HG03039 (cell line): ENCODE measurements around the gene RPP14.
"Not testable (repeated sequence)": the region's sequence is repeated elsewhere in the genome, so short reads cannot be mapped to it uniquely, and the experiment has no call there.

Experiments used
- ATAC-seq: cut with Tn5 transposase; IDR thresholded peaks from one replicate; pipeline ENCODE4 v1.9.1; 2021; ENCODE audit warnings: mild to moderate bottlenecking, moderate library complexity; ENCODE audit not compliant: unreplicated experiment

RPP14 gene

DNA sequence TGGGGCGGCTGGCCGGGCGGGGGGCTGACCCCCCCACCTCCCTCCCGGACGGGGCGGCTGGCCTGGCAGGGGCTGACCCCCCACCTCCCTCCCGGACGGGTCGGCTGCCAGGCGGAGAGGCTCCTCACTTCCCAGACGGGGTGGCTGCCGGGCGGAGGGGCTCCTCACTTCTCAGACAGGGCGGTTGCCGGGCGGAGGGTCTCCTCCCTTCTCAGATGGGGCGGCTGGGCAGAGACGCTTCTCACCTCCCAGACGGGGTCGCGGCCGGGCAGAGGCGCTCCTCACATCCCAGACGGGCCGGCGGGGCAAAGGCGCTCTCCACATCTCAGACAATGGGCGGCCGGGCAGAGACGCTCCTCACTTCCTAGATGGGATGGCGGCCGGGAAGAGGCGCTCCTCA, 15.6 kb upstream of the RPP14 start:
- not testable (repeated sequence) for ATAC-seq

GRCh38 chr3:58291671-58292338, 14.2 kb upstream of the RPP14 start:
- no peak for ATAC-seq

GRCh38 chr3:58292866-58293265, 13.2 kb upstream of the RPP14 start:
- no peak for ATAC-seq

DNA sequence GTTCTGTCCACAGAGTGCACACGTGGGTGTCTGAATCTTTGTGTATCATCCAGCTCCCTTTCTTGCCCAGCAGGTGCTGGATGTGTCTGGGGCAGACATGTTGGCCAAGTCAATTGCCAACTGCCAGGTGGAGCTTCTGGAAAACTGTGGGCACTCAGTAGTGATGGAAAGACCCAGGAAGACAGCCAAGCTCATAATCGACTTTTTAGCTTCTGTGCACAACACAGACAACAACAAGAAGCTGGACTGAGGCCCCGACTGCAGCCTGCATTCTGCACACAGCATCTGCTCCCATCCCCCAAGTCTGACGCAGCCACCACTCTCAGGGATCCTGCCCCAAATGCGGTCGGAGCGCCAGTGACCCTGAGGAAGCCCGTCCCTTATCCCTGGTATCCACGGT, 12.5 kb upstream of the RPP14 start:
- ATAC-seq, result no peak

GRCh38 chr3:58296269-58296668, 9.8 kb upstream of the RPP14 start:
- no peak for ATAC-seq

DNA sequence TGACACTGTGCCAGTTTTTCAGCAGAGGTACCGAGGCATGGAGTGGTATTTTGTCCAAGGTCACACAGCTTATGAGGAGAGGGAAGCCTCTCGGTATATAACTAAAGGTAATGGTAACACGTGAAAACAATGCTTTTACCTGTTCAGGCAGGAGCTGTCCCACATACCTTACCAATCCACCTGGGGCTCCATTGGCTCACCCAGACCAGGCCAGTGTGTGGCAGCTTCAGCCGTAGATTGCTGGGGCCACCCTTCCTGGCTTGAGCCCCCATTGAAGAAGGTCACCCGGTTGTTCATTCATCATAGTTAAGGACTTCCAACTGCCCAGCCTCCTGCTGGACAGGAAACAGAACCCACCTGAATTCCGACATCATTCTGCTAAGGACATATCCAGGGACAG, 9.2 kb upstream of the RPP14 start:
- ATAC-seq, result no peak

DNA sequence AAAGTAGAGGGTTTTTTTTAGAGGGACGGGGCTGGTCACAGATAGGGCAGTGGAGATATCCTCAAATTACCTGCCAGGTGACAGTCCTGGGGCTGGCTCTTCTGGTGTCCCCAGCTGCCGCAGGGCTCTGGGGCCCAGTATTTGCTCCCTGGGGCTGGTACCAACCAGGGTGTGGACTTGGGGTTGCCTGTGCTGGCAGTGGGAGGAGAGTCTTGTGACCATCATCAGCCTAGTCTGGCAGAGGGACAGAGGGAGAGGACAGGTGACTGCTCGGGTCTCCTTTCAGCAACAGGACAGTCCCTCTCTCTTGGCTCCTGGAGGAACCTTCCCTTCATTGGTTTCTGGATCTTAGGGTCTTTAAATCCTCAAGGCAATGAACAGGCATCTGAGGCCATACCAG, 7.9 kb upstream of the RPP14 start:
- no peak for ATAC-seq

DNA sequence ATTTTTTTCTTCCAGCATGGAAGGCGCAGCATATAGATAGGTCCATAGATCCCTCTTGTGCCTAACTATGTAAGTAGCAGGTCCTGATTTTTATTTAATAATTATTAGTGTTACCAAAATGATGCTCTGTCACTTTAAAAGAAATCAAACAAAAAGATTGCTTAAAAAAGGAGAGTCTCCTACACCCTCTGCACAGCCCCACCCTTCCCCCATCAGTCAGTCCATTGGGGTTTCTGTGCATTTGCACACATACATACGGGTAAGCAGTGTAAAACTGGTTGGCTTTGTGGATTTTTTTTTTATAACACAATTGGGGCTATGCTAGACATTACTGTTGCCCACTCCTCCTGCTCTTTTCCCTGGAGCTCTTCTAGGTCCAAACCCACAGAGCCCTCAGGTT, 7.0 kb upstream of the RPP14 start:
- no peak for ATAC-seq

DNA sequence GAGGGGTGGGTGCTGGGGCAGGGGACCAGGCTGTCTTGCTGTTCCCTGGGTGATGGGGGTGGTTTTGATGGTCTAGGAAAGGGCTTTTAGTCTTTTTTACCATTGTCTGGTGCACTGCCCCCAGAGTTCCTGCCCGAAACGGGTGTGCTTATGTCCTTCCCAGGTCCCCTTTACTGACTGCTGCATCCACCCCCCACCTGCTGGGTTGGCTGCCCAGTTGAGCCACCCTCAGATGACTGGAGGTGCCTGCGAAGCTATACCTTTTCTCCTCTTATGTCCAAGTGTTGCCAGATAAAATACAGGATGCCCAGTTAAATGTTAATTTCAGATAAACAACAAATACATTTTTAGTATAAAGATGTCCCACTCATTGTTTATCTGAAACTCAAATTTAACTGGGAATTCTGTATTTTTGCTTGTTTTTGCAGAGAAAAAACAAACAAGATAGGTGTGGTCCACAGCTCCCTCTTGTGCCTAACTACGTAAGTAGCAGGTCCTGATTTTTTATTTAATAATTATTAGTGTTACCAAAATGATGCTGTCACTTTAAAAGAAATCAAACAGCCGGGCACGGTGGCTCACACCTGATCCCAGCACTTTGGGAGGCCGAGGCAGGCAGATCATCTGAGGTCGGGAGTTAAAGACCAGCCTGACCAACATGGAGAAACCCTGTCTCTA, 6.1 kb upstream of the RPP14 start:
- no peak for ATAC-seq

GRCh38 chr3:58307639-58308215, 1.7 kb downstream of the RPP14 start:
- ATAC-seq, result no peak

- ATAC-seq, result no peak
These were observed 2.7 kb downstream of the RPP14 start for GRCh38 chr3:58308728-58309127.

GRCh38 chr3:58317811-58318210, 11.8 kb downstream of the RPP14 start:
- no peak for ATAC-seq

DNA sequence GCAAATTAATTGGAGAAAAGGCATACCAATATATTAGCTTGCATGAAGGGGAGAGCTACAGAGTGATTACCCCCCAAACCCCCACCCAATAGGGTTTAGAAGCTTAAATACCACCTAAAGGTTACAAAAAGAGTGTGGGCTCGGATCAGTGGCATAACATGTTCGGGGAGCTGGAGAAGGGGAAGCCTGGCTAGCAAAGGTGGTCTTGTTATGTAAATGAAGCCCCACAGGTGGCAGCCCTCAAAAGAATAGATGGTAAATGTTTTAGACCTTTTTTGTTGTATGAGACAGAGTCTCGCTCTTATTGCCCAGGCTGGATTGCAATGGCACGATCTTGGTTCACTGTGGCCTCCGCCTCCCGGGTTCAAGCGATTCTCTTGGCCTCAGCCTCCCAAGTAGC, 15.7 kb downstream of the RPP14 start:
- ATAC-seq, result no peak

DNA sequence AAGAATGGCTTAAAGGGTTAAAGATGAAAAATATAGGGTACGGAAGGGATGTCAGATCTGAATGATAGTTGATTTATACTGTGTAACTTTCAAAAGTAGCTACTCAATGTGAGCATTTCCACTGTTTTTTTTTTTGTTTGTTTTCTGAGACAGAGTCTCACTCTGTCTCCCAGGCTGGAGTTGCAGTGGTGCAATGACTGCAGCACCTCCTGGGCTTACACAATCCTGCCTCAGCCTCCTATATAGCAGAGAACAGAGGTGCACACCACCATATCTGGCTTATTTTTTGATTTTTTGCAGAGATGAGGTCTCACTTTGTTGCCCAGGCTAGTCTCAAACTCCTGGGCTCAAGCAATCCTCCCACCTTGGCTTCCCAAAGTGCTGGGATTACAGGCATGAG, 16.7 kb downstream of the RPP14 start:
- ATAC-seq, result no peak

DNA sequence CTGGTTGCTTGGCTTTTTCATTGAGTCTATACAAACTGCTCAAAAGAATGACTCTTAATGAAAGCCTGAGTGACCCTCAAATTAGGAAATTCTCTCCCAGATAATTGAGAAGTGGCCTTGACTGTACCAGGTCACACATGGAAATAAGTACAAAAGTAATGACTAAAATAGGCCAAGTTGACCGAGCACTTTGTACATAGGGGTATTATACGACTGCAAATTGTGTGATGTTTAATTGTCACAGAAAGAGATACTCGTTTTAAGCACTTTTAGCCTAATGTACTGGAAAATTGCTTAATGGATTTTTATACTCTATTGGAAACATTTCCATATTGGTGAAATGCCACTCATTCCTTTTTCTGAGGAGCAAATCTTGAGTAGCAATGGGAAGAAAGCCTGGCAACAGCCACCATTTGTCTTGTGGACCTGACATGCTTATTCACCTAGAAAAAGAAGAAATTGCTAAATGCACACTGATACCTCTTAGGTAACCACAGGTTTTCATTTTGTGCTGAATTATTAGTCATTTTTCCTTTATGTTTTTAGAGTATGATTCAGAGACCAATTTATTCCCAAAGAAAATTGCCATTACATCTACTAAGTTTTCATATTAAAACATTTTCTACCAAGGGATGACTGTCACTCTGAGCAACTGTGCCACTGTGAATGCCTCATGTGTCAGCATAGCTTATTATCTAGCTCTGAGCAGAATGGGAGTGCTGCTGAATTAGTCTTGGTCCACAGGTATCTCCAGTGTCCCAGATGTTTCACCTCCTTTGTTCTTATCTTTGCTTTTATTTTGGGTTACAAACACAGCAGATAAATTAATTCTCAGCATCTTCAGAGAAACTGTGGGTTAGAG, 17.7 kb downstream of the RPP14 start:
- ATAC-seq, result no peak

DNA sequence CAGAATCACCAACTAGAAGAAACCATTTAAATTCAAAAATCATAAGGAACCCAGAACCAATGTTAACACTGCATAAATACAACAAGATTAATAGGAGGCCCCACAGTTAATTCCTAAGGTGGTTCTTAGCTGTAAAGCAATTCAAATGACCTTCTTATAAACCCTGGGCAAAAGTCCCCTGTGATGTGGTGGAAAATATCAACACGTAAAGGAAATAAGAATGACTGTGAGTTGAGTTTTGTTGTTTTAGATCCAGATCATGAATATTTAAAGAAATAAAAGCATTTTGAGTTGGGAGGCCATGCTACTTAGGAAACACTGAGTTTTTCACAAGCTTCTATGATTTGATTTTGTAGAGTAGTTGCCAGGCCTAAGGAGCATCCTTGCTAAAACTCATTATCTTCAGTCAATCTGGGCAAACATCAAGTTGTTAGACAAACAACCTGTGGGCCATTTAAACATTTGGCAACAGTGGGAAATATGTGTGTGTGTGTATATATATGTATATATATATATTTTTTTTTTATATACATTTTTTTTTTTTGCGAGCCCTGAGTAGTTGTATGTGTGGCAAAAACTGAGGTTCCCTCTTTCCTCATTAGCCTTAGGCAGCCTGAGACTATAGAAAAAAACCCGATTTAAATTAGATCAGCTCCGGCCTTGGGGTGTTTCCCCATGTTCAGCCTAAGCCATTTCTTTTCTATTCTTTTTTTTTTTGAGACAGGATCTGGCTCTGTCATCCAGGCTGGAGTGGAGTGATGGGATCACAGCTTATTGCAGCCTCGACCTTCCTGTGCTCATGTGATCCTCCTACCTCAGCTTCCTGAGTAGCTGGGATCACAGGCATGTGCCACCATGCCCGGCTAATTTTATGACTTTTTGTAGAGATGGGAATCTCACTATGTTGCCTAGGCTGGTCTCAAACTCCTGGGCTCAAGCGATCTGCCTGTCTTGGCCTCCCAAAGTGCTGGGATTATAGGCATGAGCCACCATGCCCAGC, 18.6 kb downstream of the RPP14 start:
- ATAC-seq, result no peak

- ATAC-seq, result no peak
These were observed 19.5 kb downstream of the RPP14 start for GRCh38 chr3:58325525-58325992.

- ATAC-seq, result no peak
These were observed 20.3 kb downstream of the RPP14 start for GRCh38 chr3:58326267-58326900.

GRCh38 chr3:58329150-58329921, 23.3 kb downstream of the RPP14 start:
- ATAC-seq, result no peak
